BLaER1 treated with 17β-estradiol and CSF1 and Interleukin-3, amounts not matched to agents 10 nM and 100 nM (cell line): ENCODE measurements around the gene CD248.
"Not testable (repeated sequence)": the region's sequence is repeated elsewhere in the genome, so short reads cannot be mapped to it uniquely, and the experiment has no call there.

Experiments used
- H3K27ac ChIP-seq, 11 experiments: shearing (Covaris generic); formaldehyde crosslinking; 2 replicates each; pipeline ENCODE4 v1.8.1; 2022
- H3K27me3 ChIP-seq, 11 experiments: shearing (Covaris generic); formaldehyde crosslinking; 2 replicates each; pipeline ENCODE4 v1.8.1; 2022
- H3K36me3 ChIP-seq, 11 experiments: shearing (Covaris generic); formaldehyde crosslinking; 2 replicates each; pipeline ENCODE4 v1.8.1; 2022
- H3K4me1 ChIP-seq, 10 experiments: shearing (Covaris generic); formaldehyde crosslinking; 2 replicates each; pipeline ENCODE4 v1.8.1; 2022
- H3K4me2 ChIP-seq, 11 experiments: shearing (Covaris generic); formaldehyde crosslinking; 2 replicates each; pipeline ENCODE4 v1.8.1; 2022
- H3K4me3 ChIP-seq, 10 experiments: shearing (Covaris generic); formaldehyde crosslinking; 2 replicates each; pipeline ENCODE4 v1.8.1; 2022
- H3K9ac ChIP-seq, 11 experiments: shearing (Covaris generic); formaldehyde crosslinking; 2 replicates each; pipeline ENCODE4 v1.8.1; 2022
- H3K9me3 ChIP-seq, 11 experiments: shearing (Covaris generic); formaldehyde crosslinking; replicated peaks in 1 of 11; 2 replicates each; pipeline ENCODE4 v1.8.1; 2022
- H4K20me1 ChIP-seq, 11 experiments: shearing (Covaris generic); formaldehyde crosslinking; 2 replicates each; pipeline ENCODE4 v1.8.1; 2022
- Cebpa-rat ChIP-seq, 11 experiments: shearing (Covaris generic); IDR thresholded peaks; 2 replicates each; pipeline ENCODE4 v1.8.1; 2022

CD248 gene

GRCh38 chr11:66360406-66361073 lies 43.7 kb upstream of the CD248 start:
- H3K36me3 ChIP-seq = peaks cover 0 to 58% (median 32%) of the 10 kb centered on the region in 11 experiments; a peak in 17 of 22 replicates
- H3K27ac ChIP-seq = no peak overlapping the region
- H3K9ac ChIP-seq = no peak overlapping the region
- H3K27me3 ChIP-seq = no peaks in the 10 kb centered on the region
- H3K9me3 ChIP-seq = no peaks in the 10 kb centered on the region
- no peak overlapping the region for H3K4me3 ChIP-seq
- H3K4me2 ChIP-seq = no peak overlapping the region
- no peak for TF ChIP-seq Cebpa-rat (IDR thresholded peaks at IDR 0.05)
- no peaks in the 10 kb centered on the region for H3K4me1 ChIP-seq
- peaks cover 0 to 41% (median 7%) of the 10 kb centered on the region in 11 experiments; a peak in 9 of 22 replicates for H4K20me1 ChIP-seq

- H3K27ac ChIP-seq = no peak overlapping the region
- H3K9ac ChIP-seq = no peak overlapping the region
- TF ChIP-seq Cebpa-rat (IDR thresholded peaks at IDR 0.05) = no peak
- H3K4me1 ChIP-seq = no peaks in the 10 kb centered on the region
- no peaks in the 10 kb centered on the region for H3K27me3 ChIP-seq
- H3K9me3 ChIP-seq = no peaks in the 10 kb centered on the region
- no peak overlapping the region for H3K4me3 ChIP-seq
- H3K4me2 ChIP-seq = no peak overlapping the region
- peaks cover 0 to 33% (median 7%) of the 10 kb centered on the region in 11 experiments; a peak in 9 of 22 replicates for H4K20me1 ChIP-seq
- H3K36me3 ChIP-seq = peaks cover 0 to 59% (median 27%) of the 10 kb centered on the region in 11 experiments; a peak in 17 of 22 replicates
Measured at GRCh38 chr11:66359662-66360087, 42.8 kb upstream of the CD248 start.

- not testable (repeated sequence) for H3K27ac ChIP-seq, H4K20me1 ChIP-seq, H3K9ac ChIP-seq, H3K4me2 ChIP-seq, H3K9me3 ChIP-seq, H3K4me3 ChIP-seq, H3K27me3 ChIP-seq
- H3K36me3 ChIP-seq = peaks cover 0 to 29% (median 14%) of the 10 kb centered on the region in 11 experiments; a peak in 15 of 22 replicates
- H3K4me1 ChIP-seq = peaks cover 23 to 33% (median 28%) of the 10 kb centered on the region in 10 experiments
Measured at GRCh38 chr11:66350560-66351235, 33.9 kb upstream of the CD248 start.

DNA sequence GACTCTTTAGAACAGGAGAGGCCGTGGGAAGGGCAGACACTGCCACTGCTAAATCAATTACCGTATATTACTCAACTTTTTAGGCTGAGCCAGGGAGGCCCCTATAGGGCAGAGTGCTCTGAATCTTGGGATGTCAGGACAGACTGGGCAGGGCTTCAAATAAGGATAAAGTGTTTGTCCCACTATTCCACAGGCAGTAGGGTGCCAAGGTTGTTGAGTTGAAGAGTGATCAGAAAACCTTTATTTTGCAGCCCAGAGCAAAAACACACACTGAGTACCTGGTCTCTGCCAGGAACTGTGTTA lies 32.2 kb upstream of the CD248 start:
- H3K9me3 ChIP-seq = no peaks in the 10 kb centered on the region
- H3K27ac ChIP-seq = no peak overlapping the region
- peak overlapping the region in 3 of 11 experiments; percentile 16 to 86 (median 30); a peak in 2 of 22 replicates for H3K9ac ChIP-seq
- peak overlapping the region in 9 of 11 experiments; percentile 57 to 100 (median 79); a peak in 15 of 22 replicates for H3K4me2 ChIP-seq
- H3K4me3 ChIP-seq = peak overlapping the region in 1 of 10 experiments; percentile 98; a peak in 1 of 20 replicates
- H3K4me1 ChIP-seq = peaks cover 32 to 44% (median 38%) of the 10 kb centered on the region in 10 experiments
- no peak for TF ChIP-seq Cebpa-rat (IDR thresholded peaks at IDR 0.05)
- peaks cover 0 to 12% (median 5%) of the 10 kb centered on the region in 11 experiments; a peak in 15 of 22 replicates for H3K36me3 ChIP-seq
- no peaks in the 10 kb centered on the region for H3K27me3 ChIP-seq
- peaks cover 0 to 7% (median 5%) of the 10 kb centered on the region in 11 experiments; a peak in 7 of 22 replicates for H4K20me1 ChIP-seq

- H4K20me1 ChIP-seq = peaks cover 0 to 20% (median 14%) of the 10 kb centered on the region in 11 experiments; a peak in 10 of 22 replicates
- H3K4me2 ChIP-seq = peak within 1 kb of the TSS; percentile 89 to 100 (median 100)
- peak within 1 kb of the TSS; percentile 43 to 83 (median 73); a peak in 21 of 22 replicates for H3K27ac ChIP-seq
- peaks cover 0 to 12% (median 8%) of the 10 kb centered on the region in 11 experiments; a peak in 17 of 22 replicates for H3K36me3 ChIP-seq
- peak within 1 kb of the TSS; percentile 73 to 98 (median 85) for H3K4me3 ChIP-seq
- no peak for TF ChIP-seq Cebpa-rat (IDR thresholded peaks at IDR 0.05)
- peak within 1 kb of the TSS; percentile 86 to 94 (median 91) for H3K9ac ChIP-seq
- H3K4me1 ChIP-seq = peaks cover 43 to 56% (median 49%) of the 10 kb centered on the region in 10 experiments
- H3K9me3 ChIP-seq = no peaks in the 10 kb centered on the region
- H3K27me3 ChIP-seq = no peaks in the 10 kb centered on the region
Measured at GRCh38 chr11:66347425-66348276, 30.8 kb upstream of the CD248 start, which contains the start of gene B4GAT1. Gene B4GAT1, minus strand, starts transcription at chr11:66347629. Its CDS starts 84 bp downstream, at chr11:66347545.

- Histone ChIP-seq H3K36me3 (peaks cover 7 to 21% (median 16%) of the 10 kb centered on the region in 11 experiments), H3K4me2 (peak overlapping the region; percentile 89 to 100 (median 100)), H3K27ac (peak overlapping the region; percentile 37 to 83 (median 73); a peak in 20 of 22 replicates), H3K9me3 (no peaks in the 10 kb centered on the region), H3K4me3 (peak overlapping the region; percentile 73 to 98 (median 85)), H3K9ac (peak overlapping the region; percentile 86 to 94 (median 91)), H4K20me1 (peaks cover 0 to 29% (median 17%) of the 10 kb centered on the region in 11 experiments; a peak in 10 of 22 replicates), H3K4me1 (peaks cover 43 to 56% (median 49%) of the 10 kb centered on the region in 10 experiments), H3K27me3 (no peaks in the 10 kb centered on the region)
- TF ChIP-seq Cebpa-rat (IDR thresholded peaks at IDR 0.05) = no peak
Measured at GRCh38 chr11:66346476-66347424, 29.9 kb upstream of the CD248 start.

GRCh38 chr11:66345316-66345649 lies 28.4 kb upstream of the CD248 start:
- Histone ChIP-seq H3K27ac (peak overlapping the region in 10 of 11 experiments; percentile 75 to 85 (median 80); a peak in 21 of 22 replicates), H3K4me2 (peak overlapping the region; percentile 89 to 100 (median 100)), H3K36me3 (peaks cover 22 to 35% (median 31%) of the 10 kb centered on the region in 11 experiments), H3K27me3 (no peaks in the 10 kb centered on the region), H4K20me1 (peaks cover 0 to 43% (median 17%) of the 10 kb centered on the region in 11 experiments; a peak in 13 of 22 replicates), H3K9ac (peak overlapping the region; percentile 86 to 94 (median 91); a peak in 21 of 22 replicates), H3K4me1 (peaks cover 43 to 53% (median 49%) of the 10 kb centered on the region in 10 experiments), H3K9me3 (no peaks in the 10 kb centered on the region), H3K4me3 (peak overlapping the region; percentile 79 to 98 (median 92))
- TF ChIP-seq Cebpa-rat (IDR thresholded peaks at IDR 0.05) = no peak
